Osteoblast (primary cell): ENCODE results near the gene PGS1. TPM values are rescaled to one million over a fixed set of nuclear protein-coding genes. Genes with fewer than 3 reads are reported as not detected.
A peak's percentile ranks its signal among the peaks of the same experiment; 100 is the strongest.

Experiments used
- DNase-seq: peaks from one replicate; pipeline ENCODE4 v3.0.0; 2011; ENCODE audit warnings: low spot score, mixed read lengths; ENCODE audit not compliant: insufficient read length; ENCODE audit errors: missing footprints
- H2AFZ ChIP-seq: 2 replicates; pipeline ENCODE4 v1.6.0; 2011; ENCODE audit warnings: mild to moderate bottlenecking, low read length
- H3K27ac ChIP-seq: 2 replicates; pipeline ENCODE4 v1.5.1; 2011; ENCODE audit warnings: mild to moderate bottlenecking, low read depth, low read length, moderate library complexity
- H3K27me3 ChIP-seq: 2 replicates; pipeline ENCODE4 v1.6.0; 2012; ENCODE audit warnings: mild to moderate bottlenecking, control low read depth, inconsistent platforms, low read length, moderate library complexity; ENCODE audit not compliant: insufficient read depth
- H3K36me3 ChIP-seq: 2 replicates; pipeline ENCODE4 v1.5.1; 2011; ENCODE audit warnings: mild to moderate bottlenecking, low read length, control low read depth, moderate library complexity; ENCODE audit not compliant: insufficient read depth
- H3K4me1 ChIP-seq: 2 replicates; pipeline ENCODE4 v1.5.1; 2011; ENCODE audit warnings: mild to moderate bottlenecking, low read length, control low read depth, moderate library complexity; ENCODE audit not compliant: insufficient read depth
- H3K4me2 ChIP-seq: 2 replicates; pipeline ENCODE4 v1.6.0; 2011; ENCODE audit warnings: mild to moderate bottlenecking, low read length; ENCODE audit not compliant: insufficient read depth
- H3K4me3 ChIP-seq: fragments of 200-600 bp; sonication (generic); 3 replicates; pipeline ENCODE4 v1.5.1; 2012; ENCODE audit warnings: mild to moderate bottlenecking, low read length, inconsistent platforms; ENCODE audit not compliant: insufficient read depth
- H3K79me2 ChIP-seq: 2 replicates; pipeline ENCODE4 v1.6.0; 2012; ENCODE audit warnings: mild to moderate bottlenecking, low read length, control low read depth, inconsistent platforms; ENCODE audit not compliant: insufficient read depth
- H3K9me3 ChIP-seq: 2 replicates; pipeline ENCODE4 v1.5.1; 2011; ENCODE audit warnings: low read depth, low read length, control low read depth
- H4K20me1 ChIP-seq: 2 replicates; pipeline ENCODE4 v1.6.0; 2012; ENCODE audit warnings: mild to moderate bottlenecking, low read length, control low read depth; ENCODE audit not compliant: insufficient read depth
- total RNA-seq: library from RNA; depleted of rRNA; stranded (reverse); fragments of >200 nt; gene quantifications from 2 replicates; pipeline ENCODE4 v1.2.3, GENCODE V29; 2012
- TF ChIP-seq, protein P1 (sequence below): IDR thresholded peaks from 2 replicates; pipeline ENCODE4 v1.5.1; 2011; ENCODE audit warnings: mild to moderate bottlenecking, low read depth, low read length, moderate library complexity; ENCODE audit errors: extremely low read depth

PGS1 gene
- total RNA-seq, 1 donor, result 34.4 TPM

DNA sequence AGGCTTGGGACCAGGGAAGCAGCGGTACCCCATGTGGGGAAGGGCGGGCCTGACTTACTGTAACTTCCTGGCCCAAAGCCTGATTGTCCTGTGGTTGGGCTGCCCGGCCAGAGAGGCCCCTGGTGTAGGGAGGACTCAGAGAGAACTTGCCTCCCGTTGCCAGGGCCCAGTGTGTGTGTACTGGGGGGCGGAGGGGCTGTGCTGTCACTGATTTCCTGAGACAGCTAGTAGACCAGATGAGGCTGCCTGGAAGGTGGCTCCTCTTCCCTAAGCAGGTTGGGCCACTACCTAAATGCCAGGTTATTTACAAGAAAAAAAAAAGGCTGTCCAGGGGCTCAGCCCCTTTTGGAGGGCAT, 35.3 kb upstream of the PGS1 start:
- peak overlapping the region; percentile 80 for H3K4me2 ChIP-seq

DNA sequence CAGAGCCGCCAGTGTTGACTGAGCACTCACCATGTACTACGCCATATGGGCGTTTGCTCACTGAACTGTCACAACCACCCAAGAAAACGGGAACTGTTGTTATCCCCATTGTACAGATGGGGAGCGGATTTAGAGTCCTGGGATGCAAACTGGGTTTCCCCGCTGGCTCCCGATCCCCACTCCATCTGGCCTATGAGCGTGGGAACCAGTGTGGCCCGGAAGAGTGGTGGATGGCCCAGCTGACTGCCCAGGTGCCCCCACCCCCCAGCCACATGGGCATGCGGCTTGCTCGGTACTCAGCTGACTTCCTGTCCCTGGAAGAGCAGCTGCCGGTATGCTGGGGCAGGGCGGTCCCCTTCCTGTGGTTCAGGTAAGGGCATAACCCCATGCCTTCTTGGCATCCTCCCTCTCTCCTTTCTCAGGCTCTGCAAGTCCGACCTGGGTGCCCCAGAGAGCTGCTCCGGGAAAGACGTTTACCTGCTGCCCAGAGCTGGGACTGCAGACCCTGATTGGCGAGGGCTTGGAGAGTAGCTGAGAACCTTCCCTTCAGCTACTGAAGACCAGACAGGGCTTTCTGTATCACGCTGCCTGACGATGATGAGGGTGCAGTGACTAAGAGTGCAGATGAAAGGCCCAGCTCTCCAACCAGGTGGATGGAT, 34.8 kb upstream of the PGS1 start:
- Histone ChIP-seq H3K9me3 (no peaks in the 10 kb centered on the region), H3K27ac (peak overlapping the region; percentile 97), H3K79me2 (no peaks in the 10 kb centered on the region), H2AFZ (peak overlapping the region; percentile 27), H3K27me3 (no peaks in the 10 kb centered on the region), H3K4me1 (peaks cover 26% of the 10 kb centered on the region), H3K4me3 (peak overlapping the region; percentile 71), H4K20me1 (no peaks in the 10 kb centered on the region), H3K4me2 (peak overlapping the region; percentile 80), H3K36me3 (no peaks in the 10 kb centered on the region)
- DNase-seq, result peak; percentile 65
- TF ChIP-seq, protein P1, sequence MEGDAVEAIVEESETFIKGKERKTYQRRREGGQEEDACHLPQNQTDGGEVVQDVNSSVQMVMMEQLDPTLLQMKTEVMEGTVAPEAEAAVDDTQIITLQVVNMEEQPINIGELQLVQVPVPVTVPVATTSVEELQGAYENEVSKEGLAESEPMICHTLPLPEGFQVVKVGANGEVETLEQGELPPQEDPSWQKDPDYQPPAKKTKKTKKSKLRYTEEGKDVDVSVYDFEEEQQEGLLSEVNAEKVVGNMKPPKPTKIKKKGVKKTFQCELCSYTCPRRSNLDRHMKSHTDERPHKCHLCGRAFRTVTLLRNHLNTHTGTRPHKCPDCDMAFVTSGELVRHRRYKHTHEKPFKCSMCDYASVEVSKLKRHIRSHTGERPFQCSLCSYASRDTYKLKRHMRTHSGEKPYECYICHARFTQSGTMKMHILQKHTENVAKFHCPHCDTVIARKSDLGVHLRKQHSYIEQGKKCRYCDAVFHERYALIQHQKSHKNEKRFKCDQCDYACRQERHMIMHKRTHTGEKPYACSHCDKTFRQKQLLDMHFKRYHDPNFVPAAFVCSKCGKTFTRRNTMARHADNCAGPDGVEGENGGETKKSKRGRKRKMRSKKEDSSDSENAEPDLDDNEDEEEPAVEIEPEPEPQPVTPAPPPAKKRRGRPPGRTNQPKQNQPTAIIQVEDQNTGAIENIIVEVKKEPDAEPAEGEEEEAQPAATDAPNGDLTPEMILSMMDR, result no peak

More for the DNA sequence above, 35.3 kb upstream of the PGS1 start:
- Histone ChIP-seq H3K9me3 (no peaks in the 10 kb centered on the region), H3K36me3 (no peaks in the 10 kb centered on the region), H2AFZ (peak overlapping the region; percentile 27), H3K27ac (peak overlapping the region; percentile 97), H4K20me1 (no peaks in the 10 kb centered on the region), H3K4me1 (peaks cover 26% of the 10 kb centered on the region), H3K79me2 (no peaks in the 10 kb centered on the region), H3K4me3 (peak overlapping the region; percentile 71), H3K27me3 (no peaks in the 10 kb centered on the region)
- TF ChIP-seq, protein P1, result no peak
- DNase-seq, result peak; percentile 99

DNA sequence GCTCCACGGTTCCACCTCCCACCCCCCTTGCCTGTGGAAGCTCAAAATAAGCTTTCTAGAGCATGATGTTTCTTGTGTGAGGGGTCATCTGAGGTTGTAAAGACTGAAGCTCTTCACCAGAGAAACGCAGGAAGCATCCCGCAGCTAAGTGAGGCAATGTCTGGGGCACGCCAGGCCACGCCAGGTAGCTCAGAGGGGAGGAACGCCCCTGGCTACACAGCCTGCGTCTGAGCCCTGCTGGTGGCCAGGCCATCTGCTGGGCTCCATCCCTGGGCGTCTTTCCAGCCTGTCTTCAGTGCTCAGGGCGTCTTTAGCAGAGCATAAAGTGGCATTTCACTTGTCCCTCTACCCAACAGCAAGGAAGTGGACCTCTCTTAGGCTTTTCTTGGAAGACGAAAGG, 33.8 kb upstream of the PGS1 start:
- H2AFZ ChIP-seq, result no peak overlapping the region

DNA sequence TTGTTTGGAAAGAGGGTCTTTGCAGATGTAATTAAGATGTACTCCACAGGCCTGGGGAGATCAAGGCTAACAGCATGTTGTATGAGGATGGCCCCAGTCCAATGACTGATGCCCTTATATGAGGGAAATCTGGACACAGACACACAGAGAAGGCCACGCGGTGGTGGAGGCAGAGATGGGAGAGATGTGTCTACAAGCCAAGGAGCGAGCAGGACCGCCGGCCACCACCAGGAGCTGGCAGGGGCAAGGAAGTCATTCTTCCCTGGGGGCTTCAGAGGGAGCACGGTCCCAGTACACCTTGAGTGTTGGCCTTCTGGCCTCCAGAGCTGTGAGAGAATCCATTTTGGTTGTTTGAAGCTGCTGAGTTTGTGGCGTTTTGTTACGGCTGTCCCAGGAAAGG, 33.3 kb upstream of the PGS1 start:
- H3K9me3 ChIP-seq, result no peaks in the 10 kb centered on the region
- TF ChIP-seq, protein P1, result no peak
- no peaks in the 10 kb centered on the region for H3K27me3 ChIP-seq
- H3K27ac ChIP-seq, result no peak overlapping the region
- no peak overlapping the region for H3K4me2 ChIP-seq
- H2AFZ ChIP-seq, result no peak overlapping the region
- peaks cover 28% of the 10 kb centered on the region for H3K4me1 ChIP-seq
- no peak overlapping the region for H3K4me3 ChIP-seq
- peak; percentile 87 for DNase-seq
- H3K79me2 ChIP-seq, result no peaks in the 10 kb centered on the region
- no peaks in the 10 kb centered on the region for H3K36me3 ChIP-seq
- H4K20me1 ChIP-seq, result no peaks in the 10 kb centered on the region

More for the DNA sequence above, 33.8 kb upstream of the PGS1 start:
- no peak overlapping the region for H3K4me3 ChIP-seq
- TF ChIP-seq, protein P1, result no peak
- no peak overlapping the region for H3K4me2 ChIP-seq
- peak; percentile 35 for DNase-seq
- no peaks in the 10 kb centered on the region for H3K27me3 ChIP-seq
- peaks cover 26% of the 10 kb centered on the region for H3K4me1 ChIP-seq
- no peaks in the 10 kb centered on the region for H3K79me2 ChIP-seq
- H3K9me3 ChIP-seq, result no peaks in the 10 kb centered on the region
- H4K20me1 ChIP-seq, result no peaks in the 10 kb centered on the region
- no peaks in the 10 kb centered on the region for H3K36me3 ChIP-seq
- no peak overlapping the region for H3K27ac ChIP-seq
